OCI-M2 (cell line): ENCODE data around the gene CLEC10A.
"Not testable (repeated sequence)": the region's sequence is repeated elsewhere in the genome, so short reads cannot be mapped to it uniquely, and the experiment has no call there.

ENCODE experiments used
- DNase-seq: peaks from one replicate; lab custom pipeline; 2025; ENCODE audit not compliant: unreplicated experiment; lab: John Stamatoyannopoulos, UW

CLEC10A gene

DNA sequence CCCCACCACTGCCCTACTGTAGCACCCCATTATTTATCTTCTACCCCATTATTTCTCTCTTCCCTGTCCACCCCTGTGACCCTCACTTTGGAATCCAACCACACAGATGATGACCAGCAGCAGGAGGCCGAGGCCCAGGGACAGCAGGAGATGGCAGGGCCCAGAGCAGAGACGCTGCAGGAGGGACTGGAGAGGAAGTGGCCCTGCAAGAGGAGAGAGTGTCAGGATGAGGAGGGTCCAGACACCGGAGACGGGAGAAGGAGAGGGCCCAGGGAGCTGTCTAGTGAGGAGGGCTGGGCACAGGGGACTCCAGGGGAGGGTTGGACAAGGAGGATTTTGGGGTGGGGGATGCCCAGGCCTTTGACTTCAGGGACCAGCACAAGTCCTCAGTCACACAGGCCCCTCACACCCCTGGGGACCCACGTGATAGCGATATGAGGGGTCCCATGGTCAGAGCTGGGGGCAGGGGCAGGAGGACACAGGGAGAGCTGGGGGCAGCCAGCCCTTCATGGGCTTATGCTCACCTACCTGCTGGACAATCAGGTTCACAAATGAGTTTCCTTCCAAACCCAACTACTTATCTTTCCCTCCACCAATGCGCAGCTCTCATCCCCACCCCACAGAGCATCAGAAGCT is 2.0 kb downstream of the CLEC10A start:
- no peak for DNase-seq

DNA sequence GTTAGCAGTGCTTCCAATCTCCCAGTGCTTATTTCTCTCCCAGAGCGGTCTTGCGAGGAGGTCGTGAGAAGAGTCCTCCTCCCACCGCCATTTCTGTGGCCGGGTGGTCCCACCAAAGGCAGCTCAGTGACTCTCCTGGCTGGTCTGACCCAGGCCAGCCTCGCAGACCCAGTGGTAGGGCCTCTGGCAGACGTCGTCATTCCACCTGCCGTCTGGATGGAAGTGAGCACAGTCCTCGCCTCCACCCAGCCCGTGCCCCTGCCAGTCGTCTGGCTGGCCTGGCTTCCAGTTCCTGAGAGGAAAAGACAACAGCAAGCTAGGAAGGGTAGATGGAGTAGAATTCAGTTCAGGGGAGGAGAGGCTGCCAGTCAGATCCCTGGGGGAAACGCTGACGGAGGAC is 5.1 kb downstream of the CLEC10A start:
- no peak for DNase-seq

- DNase-seq = no peak
Observed at GRCh38 chr17:7072406-7072805, 7.6 kb downstream of the CLEC10A start.

GRCh38 chr17:7070712-7071111 is 9.3 kb downstream of the CLEC10A start:
- no peak for DNase-seq

DNA sequence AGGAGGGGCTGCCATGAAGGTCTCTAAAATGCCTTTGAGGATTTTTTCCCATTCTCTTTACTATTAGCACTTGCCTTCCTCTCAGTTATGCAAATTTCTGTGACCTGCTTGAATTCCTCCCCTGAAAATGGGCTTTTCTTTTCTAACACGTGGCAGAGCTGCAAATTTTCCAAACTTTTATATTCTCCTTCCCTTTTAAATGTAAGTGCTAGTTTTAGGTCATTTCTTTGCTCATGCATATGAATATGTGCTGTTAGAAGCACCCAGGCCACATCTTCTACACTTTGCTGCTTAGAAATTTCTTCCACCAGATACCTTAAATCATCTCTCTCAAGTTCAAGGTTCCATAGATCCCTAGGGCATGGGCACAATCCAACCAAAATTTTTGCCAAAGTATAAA is 11.8 kb downstream of the CLEC10A start:
- DNase-seq = no peak

GRCh38 chr17:7067198-7067597 is 12.9 kb downstream of the CLEC10A start:
- DNase-seq = no peak

GRCh38 chr17:7064261-7064660 is 15.8 kb downstream of the CLEC10A start:
- DNase-seq = no peak

- no peak for DNase-seq
Observed at GRCh38 chr17:7063518-7064094, 16.4 kb downstream of the CLEC10A start.

DNA sequence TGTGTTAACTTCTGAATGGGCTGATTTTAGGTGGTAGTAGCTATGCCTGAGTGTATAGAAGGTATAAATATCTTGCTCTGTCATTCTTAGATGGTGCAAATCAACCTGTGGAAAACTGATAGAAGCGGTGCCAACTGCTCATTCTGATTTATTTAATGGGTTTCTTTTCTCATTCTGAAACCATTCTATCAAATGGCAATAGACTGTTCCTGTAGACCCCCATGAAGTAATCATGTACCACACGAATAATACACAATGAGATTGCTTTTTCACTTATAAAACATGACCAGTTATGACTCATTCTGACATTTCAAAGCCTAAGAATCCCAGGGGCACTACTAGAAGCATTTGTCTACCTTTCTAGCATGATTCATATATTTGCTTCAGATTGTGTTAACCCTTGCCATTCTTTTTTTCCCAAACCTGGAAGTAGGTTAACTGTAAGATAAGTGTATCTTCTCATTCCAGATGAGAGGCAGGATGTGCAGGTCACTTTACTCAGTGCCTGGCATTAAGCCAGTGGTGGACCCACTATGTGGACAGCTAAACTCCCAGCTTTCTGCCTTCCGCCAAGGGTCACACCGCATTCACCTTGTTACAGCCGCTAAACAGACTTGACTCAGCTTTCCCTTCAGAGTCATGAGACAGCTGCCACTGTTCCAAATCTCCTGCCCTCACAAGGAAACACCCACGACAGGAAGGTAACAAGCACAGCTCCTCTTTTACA is 19.7 kb downstream of the CLEC10A start:
- no peak for DNase-seq

DNA sequence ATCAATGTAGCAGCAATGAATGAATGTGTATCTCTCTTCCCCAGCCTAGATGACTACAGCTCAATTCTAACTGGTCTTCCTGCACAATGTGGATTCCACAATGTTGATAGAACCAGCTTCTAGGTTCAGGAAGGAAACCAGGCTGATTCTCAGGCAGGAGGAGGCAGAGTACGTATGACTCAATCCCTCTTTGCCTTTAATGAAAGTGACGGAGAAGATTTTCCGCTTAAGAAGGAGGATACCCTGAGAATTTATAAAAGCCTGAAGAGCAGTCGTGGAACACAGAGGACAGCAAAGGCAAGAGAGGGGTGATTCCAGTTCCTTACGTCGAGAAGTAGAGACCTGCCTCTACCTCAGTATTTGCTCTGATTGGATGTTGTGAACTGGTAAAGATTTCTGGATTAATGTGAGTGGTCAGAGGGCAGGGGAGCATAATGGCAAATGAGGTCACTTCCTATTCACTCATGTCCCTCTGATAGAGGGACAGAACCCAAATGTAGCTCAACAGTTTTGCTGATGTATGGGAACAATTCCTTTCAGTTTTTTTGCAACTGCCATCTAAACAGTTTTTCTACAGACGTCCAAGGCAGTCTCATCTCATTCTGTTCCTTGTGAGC is 21.1 kb downstream of the CLEC10A start:
- no peak for DNase-seq

DNA sequence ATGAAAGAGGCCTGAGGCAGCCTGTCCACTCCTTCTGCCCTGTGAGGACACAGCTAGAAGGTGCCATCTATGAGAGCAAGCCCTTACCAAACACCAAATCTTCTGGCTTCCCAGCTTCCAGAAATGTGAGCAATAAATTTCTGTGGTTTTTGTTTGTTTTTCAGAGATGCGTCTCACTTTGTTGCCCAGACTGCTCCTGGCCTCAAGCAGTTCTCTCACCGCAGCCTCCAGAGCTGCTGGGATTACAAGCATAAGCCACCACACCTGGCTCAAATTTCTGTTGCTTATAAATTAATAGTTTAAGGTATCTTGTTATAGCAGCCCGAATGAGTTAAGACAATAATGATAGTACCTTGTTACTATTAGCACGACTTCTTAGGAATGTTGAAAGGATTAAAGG is 23.7 kb downstream of the CLEC10A start:
- no peak for DNase-seq

- not testable (repeated sequence) for DNase-seq
Observed at GRCh38 chr17:7050583-7050982, 29.5 kb downstream of the CLEC10A start.

GRCh38 chr17:7048968-7049367 is 31.1 kb downstream of the CLEC10A start:
- DNase-seq = no peak

- no peak for DNase-seq
Observed at GRCh38 chr17:7047566-7047965, 32.5 kb downstream of the CLEC10A start.

- DNase-seq = not testable (repeated sequence)
Observed at GRCh38 chr17:7046725-7047397, 33.2 kb downstream of the CLEC10A start.

DNA sequence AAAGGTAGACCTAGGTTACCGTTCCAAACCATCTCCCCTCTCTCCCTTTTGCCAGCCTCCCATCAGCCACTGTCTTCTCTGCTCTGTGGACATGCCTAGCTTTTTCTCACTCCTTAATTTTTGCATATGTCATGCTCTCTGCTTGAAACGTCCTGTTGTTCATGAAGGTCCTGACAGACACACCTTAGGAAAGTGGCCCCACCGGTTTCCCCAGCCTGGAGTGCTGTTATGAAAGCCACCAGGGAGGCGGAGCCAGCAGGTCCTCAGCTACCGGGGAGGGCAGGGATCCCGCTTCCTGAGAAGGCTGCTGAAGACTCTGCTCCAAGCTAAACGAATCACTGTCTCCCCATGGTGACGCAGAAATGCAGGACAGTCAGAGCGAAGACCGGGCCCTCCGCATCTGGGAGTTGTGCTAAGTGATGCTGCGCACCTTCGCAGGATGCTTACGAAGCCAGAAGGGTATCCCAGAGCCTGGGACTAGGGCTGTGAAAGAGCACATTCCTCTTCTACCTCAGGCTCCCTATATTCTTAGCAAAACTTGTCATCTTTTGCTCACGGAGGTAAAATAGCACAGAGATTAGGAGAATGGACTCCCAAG is 33.8 kb downstream of the CLEC10A start:
- no peak for DNase-seq

GRCh38 chr17:7045492-7046126 is 34.4 kb downstream of the CLEC10A start:
- no peak for DNase-seq

DNA sequence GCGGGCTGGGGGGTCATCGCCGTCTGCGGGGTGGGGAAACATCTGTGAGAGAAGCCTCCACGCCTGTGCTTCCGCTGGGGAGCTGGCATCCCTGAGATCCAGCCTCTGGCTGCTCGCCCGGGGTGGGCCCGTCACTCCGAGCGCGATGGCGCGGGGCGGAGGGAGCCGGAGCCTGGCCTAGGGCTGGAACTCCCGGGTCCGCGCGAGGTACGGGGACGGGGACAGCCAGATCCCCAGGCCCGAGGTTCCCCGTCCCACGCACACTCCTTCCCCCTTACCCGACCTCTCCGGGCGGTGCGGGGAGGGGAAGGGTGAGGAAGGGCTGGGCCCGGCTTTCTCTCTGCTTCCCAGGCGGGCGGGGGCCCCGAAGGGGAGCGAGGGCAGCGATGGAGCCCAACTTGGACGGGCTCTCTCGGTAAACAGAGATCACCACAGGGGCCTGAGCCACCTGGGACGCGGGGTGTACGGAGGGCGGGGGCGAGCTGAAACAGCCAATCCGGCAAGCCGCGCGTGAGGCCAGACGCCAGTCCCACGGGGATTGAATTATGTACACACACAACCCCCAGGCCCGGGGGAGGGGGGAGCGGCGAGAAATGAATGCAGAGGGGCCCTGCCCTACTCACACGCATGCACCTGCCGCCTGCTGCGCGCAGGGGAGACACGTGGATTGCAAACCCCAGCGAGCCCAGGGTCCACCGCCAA is 36.4 kb downstream of the CLEC10A start, which contains the start of gene SLC16A11:
TSS of gene SLC16A11 (minus strand) at position 596 of the 702 bp plus-strand sequence. CDS start at position 17, 579 bp downstream.
- DNase-seq = no peak

DNA sequence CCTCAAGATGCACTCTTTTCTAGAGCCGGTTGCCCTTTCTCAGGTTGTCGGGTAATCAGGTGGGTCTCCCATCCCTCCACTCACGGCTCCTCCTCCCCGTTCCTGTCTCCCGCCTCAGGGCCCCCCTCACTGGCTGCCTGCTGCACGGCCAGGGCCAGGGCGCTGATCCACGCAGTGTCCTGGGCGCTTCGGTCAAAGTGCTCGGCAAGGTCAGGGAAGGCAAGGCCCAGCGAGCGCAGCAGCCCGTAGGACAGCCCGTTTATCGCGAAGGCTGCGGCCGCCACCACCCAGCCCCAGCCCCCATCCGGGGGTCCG is 36.9 kb downstream of the CLEC10A start:
- DNase-seq = no peak
